HCT116 (cell line): Measurements from ENCODE around the gene BMAL1.

Experiments used
- EZH2 ChIP-seq: fragments of 200-600 bp; sonication (generic); IDR thresholded peaks from 2 replicates; pipeline ENCODE4 v1.6.1; 2017; ENCODE audit warnings: antibody characterized with exemption, mixed run types
- TF ChIP-seq, protein P1 (sequence below), 3 experiments: fragments of 200-600 bp in 1 of 3; sonication (generic) in 1 of 3; IDR thresholded peaks in 2 of 3; conservative IDR thresholded peaks in 1 of 3; 2 replicates each; pipeline ENCODE4 v1.5.1; 2012 to 2017; ENCODE audit warnings: low read depth in 2 of 3, low read length in 2 of 3, antibody characterized with exemption in 1 of 3, borderline replicate concordance in 1 of 3, control low read depth in 1 of 3, mild to moderate bottlenecking in 1 of 3, mixed read lengths in 1 of 3, mixed run types in 1 of 3, moderate library complexity in 1 of 3; ENCODE audit not compliant: insufficient read depth in 1 of 3

DNA sequence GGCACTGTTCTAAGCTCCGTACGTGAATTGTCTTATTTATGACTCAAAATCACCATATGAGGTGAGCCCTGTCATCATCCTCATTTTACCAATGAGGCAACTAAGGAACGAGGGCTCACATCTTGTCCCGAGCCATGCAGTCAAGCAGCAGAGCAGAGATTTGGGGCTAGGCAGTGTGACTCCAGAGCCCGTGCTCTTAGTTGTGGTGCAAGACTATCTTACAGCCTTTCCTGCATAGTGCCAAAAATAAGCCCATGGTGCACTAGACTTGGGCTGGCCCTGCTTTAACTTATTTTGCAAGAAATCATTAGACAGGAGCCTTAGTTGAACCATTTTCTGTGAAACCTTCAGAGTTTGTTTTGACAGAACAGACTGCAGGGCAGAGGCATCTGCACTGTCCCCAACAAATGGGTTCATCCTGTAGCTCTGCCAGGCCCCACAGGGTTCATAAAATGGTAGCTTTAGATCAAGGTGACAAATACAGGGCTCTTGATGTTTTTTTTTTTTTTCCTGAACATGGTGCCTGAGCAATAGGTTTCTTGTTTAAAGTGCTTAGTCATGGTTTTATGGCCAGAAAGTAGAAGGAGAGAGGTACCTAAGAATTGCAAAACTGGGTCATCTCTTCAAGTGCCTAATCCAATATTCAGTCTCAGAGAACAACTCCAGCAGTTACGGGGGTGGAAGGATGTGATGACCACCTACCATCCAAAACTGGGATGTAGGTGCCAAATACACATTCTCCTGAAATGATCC, 56.6 kb downstream of the BMAL1 start:
- TF ChIP-seq, protein P1, sequence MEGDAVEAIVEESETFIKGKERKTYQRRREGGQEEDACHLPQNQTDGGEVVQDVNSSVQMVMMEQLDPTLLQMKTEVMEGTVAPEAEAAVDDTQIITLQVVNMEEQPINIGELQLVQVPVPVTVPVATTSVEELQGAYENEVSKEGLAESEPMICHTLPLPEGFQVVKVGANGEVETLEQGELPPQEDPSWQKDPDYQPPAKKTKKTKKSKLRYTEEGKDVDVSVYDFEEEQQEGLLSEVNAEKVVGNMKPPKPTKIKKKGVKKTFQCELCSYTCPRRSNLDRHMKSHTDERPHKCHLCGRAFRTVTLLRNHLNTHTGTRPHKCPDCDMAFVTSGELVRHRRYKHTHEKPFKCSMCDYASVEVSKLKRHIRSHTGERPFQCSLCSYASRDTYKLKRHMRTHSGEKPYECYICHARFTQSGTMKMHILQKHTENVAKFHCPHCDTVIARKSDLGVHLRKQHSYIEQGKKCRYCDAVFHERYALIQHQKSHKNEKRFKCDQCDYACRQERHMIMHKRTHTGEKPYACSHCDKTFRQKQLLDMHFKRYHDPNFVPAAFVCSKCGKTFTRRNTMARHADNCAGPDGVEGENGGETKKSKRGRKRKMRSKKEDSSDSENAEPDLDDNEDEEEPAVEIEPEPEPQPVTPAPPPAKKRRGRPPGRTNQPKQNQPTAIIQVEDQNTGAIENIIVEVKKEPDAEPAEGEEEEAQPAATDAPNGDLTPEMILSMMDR (IDR thresholded peaks at IDR 0.05 in 2 of 3, conservative IDR thresholded peaks at IDR 0.05 in 1 of 3; ENCODE audit: borderline replicate concordance in 1 of 3, insufficient read depth in 1 of 3, low read depth in 2 of 3, low read length in 2 of 3) = no peak
- TF ChIP-seq EZH2 = no peak
